HUES64 (cell line): Measurements from ENCODE around the gene DHRS4L2. TPM values are rescaled to one million over a fixed set of nuclear protein-coding genes. Genes with fewer than 3 reads are reported as not detected.
"Not testable (repeated sequence)": the region's sequence is repeated elsewhere in the genome, so short reads cannot be mapped to it uniquely, and the experiment has no call there.

Experiments used
- H3K27ac ChIP-seq: 2 replicates; pipeline ENCODE4 v1.7.0; 2013; ENCODE audit warnings: low read depth, low read length, inconsistent platforms
- H3K27me3 ChIP-seq: 2 replicates; pipeline ENCODE4 v1.6.1; 2013; ENCODE audit warnings: mild to moderate bottlenecking, low read length; ENCODE audit not compliant: insufficient read depth
- H3K36me3 ChIP-seq: 2 replicates; pipeline ENCODE4 v1.6.1; 2013; ENCODE audit warnings: mild to moderate bottlenecking, low read length; ENCODE audit not compliant: insufficient read depth
- H3K4me1 ChIP-seq: 2 replicates; pipeline ENCODE4 v1.6.1; 2013; ENCODE audit warnings: mild to moderate bottlenecking, low read length, moderate library complexity; ENCODE audit not compliant: insufficient read depth
- H3K4me3 ChIP-seq: 2 replicates; pipeline ENCODE4 v1.5.1; 2013; ENCODE audit warnings: mild to moderate bottlenecking, low read length, moderate library complexity
- H3K9ac ChIP-seq: 2 replicates; pipeline ENCODE4 v1.6.1; 2013; ENCODE audit warnings: mild to moderate bottlenecking, low read depth, low read length
- H3K9me3 ChIP-seq: 2 replicates; pipeline ENCODE4 v1.6.1; 2013; ENCODE audit warnings: low read depth, low read length; ENCODE audit not compliant: insufficient read depth
- WGBS: fragments of 150-250, 120-280 bp; methylation state at CpG from one replicate; pipeline ENCODE4 v1.1.7; 2013; ENCODE audit warnings: missing lambda C conversion rate; 5-methylcytosine and 5-hydroxymethylcytosine counted together
- polyA plus RNA-seq, 2 experiments: library from polyadenylated mRNA; stranded (reverse); fragments of 50-300 nt; gene quantifications; one replicate each; pipeline ENCODE4 v1.2.3, GENCODE V29; 2013

The DHRS4L2 gene
- polyA plus RNA-seq (2013, experiment 1 of 2) = 11.1 TPM
- polyA plus RNA-seq (2013, experiment 2 of 2) = 10.7 TPM

GRCh38 chr14:23988607-23989363, at the start of gene DHRS4L2:
Gene DHRS4L2, plus strand, starts transcription at chr14:23988929. Its CDS starts 19 bp downstream, at chr14:23988948.
- H3K27me3 ChIP-seq, H3K27ac ChIP-seq, H3K9me3 ChIP-seq, H3K4me1 ChIP-seq, H3K36me3 ChIP-seq: not testable (repeated sequence)
- WGBS = 16% methylated on average over 40 of the region's 40 CpGs
- Histone ChIP-seq H3K4me3 (peak within 1 kb of the TSS; percentile 47), H3K9ac (0 out of 2 replicates have a peak within 1 kb of the TSS, but pooled peaks have one; percentile 45)

GRCh38 chr14:23939607-23940326, 49.0 kb upstream of the DHRS4L2 start:
- Histone ChIP-seq H3K36me3 (no peaks in the 10 kb centered on the region), H3K4me1 (no peaks in the 10 kb centered on the region), H3K27me3 (no peaks in the 10 kb centered on the region), H3K9ac (no peak overlapping the region), H3K27ac (no peak overlapping the region), H3K4me3 (no peak overlapping the region), H3K9me3 (no peaks in the 10 kb centered on the region)
- WGBS = 90% methylated on average over 3 of the region's 3 CpGs

DNA sequence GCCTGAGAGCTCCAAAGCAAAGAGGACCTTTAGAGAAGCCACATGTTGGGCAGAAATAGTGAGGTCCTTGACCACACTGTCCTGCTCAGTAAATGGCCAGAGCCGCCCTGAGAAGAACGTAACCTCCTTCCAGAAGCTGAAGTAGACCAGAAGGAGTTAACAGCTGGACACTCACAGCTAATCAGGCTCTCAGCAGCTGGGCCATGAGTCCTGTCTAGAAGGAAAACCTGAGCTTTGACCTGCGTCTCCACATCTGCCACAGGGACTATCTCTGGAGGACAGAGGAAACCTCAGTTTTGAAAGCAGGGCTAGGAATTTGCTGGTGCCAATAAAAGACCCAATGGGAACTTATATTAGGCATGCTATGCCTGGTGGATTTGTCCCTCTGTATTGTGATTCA, 47.5 kb upstream of the DHRS4L2 start:
- H3K27me3 ChIP-seq = no peaks in the 10 kb centered on the region
- H3K4me1 ChIP-seq = no peaks in the 10 kb centered on the region
- 77% methylated on average over 3 of the region's 3 CpGs for WGBS
- no peak overlapping the region for H3K4me3 ChIP-seq
- H3K9ac ChIP-seq = no peak overlapping the region
- H3K27ac ChIP-seq = no peak overlapping the region
- no peaks in the 10 kb centered on the region for H3K9me3 ChIP-seq
- H3K36me3 ChIP-seq = no peaks in the 10 kb centered on the region

DNA sequence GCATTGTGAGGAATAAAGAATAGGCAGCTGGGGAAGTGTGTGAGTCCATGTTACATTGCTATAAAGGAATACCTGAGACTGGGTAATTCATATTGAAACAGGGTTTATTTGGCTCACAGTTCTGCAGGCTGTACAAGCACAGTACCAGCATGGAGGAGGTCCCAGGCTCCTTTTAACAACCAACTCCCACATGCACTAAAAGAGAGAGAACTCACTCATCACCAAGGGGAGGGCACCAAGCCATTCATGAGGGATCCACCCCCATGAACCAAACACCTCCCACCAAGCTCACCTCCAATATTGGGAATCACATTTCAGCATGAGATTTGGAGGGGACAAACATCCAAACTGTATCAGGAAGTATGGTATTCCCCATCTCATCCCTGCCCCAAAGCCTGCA, 47.1 kb upstream of the DHRS4L2 start:
- no peaks in the 10 kb centered on the region for H3K4me1 ChIP-seq
- H3K27ac ChIP-seq = no peak overlapping the region
- no peaks in the 10 kb centered on the region for H3K9me3 ChIP-seq
- no peaks in the 10 kb centered on the region for H3K27me3 ChIP-seq
- H3K36me3 ChIP-seq = no peaks in the 10 kb centered on the region
- no peak overlapping the region for H3K9ac ChIP-seq
- H3K4me3 ChIP-seq = no peak overlapping the region

DNA sequence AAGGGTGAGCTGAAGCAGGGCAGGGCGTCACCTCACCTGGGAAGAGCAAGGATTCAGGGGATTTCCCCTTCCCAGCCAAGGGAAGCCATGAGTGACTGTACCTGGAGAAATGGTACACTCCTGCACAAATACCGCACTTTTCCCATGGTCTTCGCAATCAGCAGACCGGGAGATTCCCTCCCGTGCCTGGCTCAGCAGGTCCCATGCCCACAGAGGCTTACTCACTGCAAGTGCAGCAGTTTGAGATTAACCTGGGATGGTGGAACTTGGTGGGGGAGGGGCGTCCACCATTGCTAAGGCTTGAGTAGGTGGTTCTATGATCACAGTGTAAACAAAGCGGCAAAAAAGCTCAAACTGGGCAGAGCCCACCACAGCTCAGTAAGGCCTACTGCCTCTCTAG, 46.1 kb upstream of the DHRS4L2 start:
- no peak overlapping the region for H3K27ac ChIP-seq
- H3K4me1 ChIP-seq = no peaks in the 10 kb centered on the region
- H3K9me3 ChIP-seq = no peaks in the 10 kb centered on the region
- no peak overlapping the region for H3K9ac ChIP-seq
- no peaks in the 10 kb centered on the region for H3K36me3 ChIP-seq
- no peaks in the 10 kb centered on the region for H3K27me3 ChIP-seq
- H3K4me3 ChIP-seq = no peak overlapping the region
- 94% methylated on average over 7 of the region's 7 CpGs for WGBS

DNA sequence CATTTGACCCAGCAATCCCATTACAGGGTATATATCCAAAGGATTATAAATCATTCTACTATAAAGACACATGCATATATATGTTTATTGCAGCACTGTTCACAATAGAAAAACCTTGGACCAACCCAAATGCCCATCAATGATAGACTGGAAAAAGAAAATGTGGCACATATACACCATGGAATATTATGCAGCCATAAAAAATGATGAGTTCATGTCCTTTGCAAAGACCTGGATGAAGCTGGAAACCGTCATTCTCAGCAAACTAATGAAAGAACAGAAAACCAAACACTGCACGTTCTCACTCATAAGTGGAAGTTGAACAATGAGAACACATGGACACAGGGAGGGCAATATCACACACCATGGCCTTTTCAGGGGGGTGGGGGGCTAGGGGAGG, 39.7 kb upstream of the DHRS4L2 start:
- not testable (repeated sequence) for H3K4me1 ChIP-seq, H3K9ac ChIP-seq, H3K36me3 ChIP-seq, H3K27ac ChIP-seq, H3K4me3 ChIP-seq, H3K27me3 ChIP-seq, H3K9me3 ChIP-seq
- 89% methylated on average over 2 of the region's 2 CpGs for WGBS

DNA sequence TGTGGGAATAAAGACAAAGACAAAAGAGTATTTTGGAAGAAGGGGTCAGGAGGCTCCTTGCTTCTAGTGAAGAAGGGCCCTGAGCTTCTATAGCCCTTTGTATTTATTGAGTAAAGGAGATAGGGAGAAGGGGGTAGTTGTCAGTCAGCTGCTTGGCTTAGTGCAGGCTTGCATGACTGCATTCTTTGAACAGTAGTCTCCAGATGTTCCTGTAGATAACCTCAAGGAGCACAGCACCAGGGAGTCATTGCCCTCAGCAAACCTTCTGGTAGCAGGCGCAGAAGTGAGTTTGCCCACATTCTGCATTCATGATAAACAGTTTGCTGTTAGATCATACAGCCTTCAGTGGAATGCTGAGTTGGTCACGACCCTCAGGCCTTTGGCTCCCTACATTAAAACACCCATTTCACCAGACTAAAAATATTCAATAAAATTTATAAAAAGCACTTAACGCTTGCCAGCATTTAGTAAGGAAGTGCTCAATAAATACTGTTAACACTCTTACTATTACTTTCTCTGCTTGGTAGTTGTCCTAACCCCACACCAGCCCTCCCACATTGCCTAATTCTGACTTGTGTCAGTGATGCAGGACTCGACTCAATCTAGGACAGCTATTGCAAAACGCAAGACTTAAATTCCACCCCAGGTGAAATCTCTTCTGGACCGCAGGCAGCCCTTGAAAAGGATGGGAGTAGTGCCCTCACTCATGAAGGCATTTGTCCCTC, 38.2 kb upstream of the DHRS4L2 start:
- no peak overlapping the region for H3K27ac ChIP-seq
- 91% methylated on average over 6 of the region's 6 CpGs for WGBS
- no peaks in the 10 kb centered on the region for H3K9me3 ChIP-seq
- H3K4me1 ChIP-seq = no peaks in the 10 kb centered on the region
- no peak overlapping the region for H3K4me3 ChIP-seq
- H3K9ac ChIP-seq = no peak overlapping the region
- no peaks in the 10 kb centered on the region for H3K27me3 ChIP-seq
- H3K36me3 ChIP-seq = no peaks in the 10 kb centered on the region

DNA sequence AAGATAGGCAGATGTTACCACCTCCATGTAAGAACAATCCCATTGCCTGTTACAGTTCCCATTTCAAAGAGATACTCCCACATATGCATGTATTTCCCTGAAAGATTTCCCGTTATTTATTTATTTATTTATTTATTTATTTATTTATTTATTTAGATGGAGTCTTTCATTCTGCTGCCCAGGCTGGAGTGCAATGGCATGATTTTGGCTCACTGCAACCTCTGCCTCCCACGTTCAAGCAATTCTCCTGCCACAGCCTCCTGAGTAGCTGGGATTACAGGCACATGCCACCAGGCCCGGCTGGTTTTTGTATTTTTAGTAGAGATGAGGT, 37.6 kb upstream of the DHRS4L2 start:
- not testable (repeated sequence) for H3K4me3 ChIP-seq, H3K9ac ChIP-seq, H3K27ac ChIP-seq, H3K4me1 ChIP-seq, H3K36me3 ChIP-seq, H3K27me3 ChIP-seq, H3K9me3 ChIP-seq
- WGBS = 89% methylated on average over 2 of the region's 3 CpGs

DNA sequence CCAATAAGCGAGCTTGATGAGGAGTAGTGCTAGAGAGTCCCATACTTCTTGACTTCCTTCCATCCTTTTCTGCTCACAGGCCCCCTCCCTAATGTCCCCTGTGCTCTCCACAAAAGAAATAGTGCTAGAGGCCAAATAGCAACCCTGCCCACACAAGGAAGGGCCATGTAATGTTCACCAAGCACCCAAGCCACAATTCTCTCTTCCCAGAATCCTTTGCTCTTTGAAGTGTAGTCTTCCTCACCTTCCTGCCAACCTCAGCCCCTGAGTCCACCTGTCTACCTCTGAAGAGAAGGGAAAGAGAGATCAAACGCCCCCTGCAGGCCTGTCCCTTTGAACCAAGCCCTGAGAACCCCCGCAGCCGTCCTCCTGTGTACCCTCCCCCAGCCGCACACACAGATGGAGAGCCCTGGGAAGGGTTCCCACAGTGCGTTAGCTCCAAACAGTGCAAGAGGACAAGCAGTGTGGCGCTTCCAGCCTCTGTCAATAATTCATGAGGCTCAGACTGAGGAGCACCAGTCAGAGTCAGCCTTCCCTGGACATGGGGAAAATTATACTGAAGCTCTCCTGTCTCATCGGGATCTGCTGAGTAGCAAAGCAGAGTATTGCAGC, 37.0 kb upstream of the DHRS4L2 start:
- Histone ChIP-seq H3K9ac (no peak overlapping the region), H3K4me3 (no peak overlapping the region), H3K9me3 (no peaks in the 10 kb centered on the region), H3K4me1 (no peaks in the 10 kb centered on the region), H3K36me3 (no peaks in the 10 kb centered on the region), H3K27ac (no peak overlapping the region), H3K27me3 (no peaks in the 10 kb centered on the region)
- WGBS = 80% methylated on average over 8 of the region's 8 CpGs

- peak overlapping the region; percentile 84 for H3K4me3 ChIP-seq
- H3K27ac ChIP-seq = peak overlapping the region; percentile 31; the same call in 1 of the 2 replicates
- not testable (repeated sequence) for H3K27me3 ChIP-seq, H3K36me3 ChIP-seq, H3K4me1 ChIP-seq, H3K9me3 ChIP-seq
- WGBS = 82% methylated on average over 6 of the region's 6 CpGs
- H3K9ac ChIP-seq = peak overlapping the region; percentile 84
Measured at GRCh38 chr14:23953116-23953463, 35.6 kb upstream of the DHRS4L2 start.
